Liver (tissue), 9 donors: ENCODE data around the gene PLCB3. TPM values are rescaled to one million over a fixed set of nuclear protein-coding genes. Genes with fewer than 3 reads are reported as not detected.

Source experiments
- DNase-seq: peaks from one replicate; pipeline ENCODE4 v3.0.0-alpha.2; 2017; ENCODE audit warnings: low spot score
- H3K27ac ChIP-seq, 2 donors: one replicate each; pipeline ENCODE4 v1.7.0; 2013; ENCODE audit warnings: inconsistent platforms in 2 of 2, low read length in 2 of 2, control low read depth in 1 of 2, low read depth in 1 of 2, mild to moderate bottlenecking in 1 of 2
- H3K27me3 ChIP-seq, 4 donors: one replicate each; pipeline versions ENCODE4 v1.6.1 to v1.7.0; 2013; ENCODE audit warnings: low read length in 3 of 4, inconsistent platforms in 1 of 4, mild to moderate bottlenecking in 1 of 4, moderate library complexity in 1 of 4; ENCODE audit not compliant: control insufficient read depth in 4 of 4, insufficient read depth in 4 of 4
- H3K36me3 ChIP-seq, 4 donors: one replicate each; pipeline versions ENCODE4 v1.6.1 to v1.7.0; 2013; ENCODE audit warnings: low read length in 3 of 4, mild to moderate bottlenecking in 3 of 4, low read depth in 1 of 4, moderate library complexity in 1 of 4; ENCODE audit not compliant: control insufficient read depth in 4 of 4, insufficient read depth in 3 of 4
- H3K4me1 ChIP-seq, 4 donors: one replicate each; pipeline versions ENCODE4 v1.6.1 to v1.7.0; 2013; ENCODE audit warnings: low read length in 3 of 4, mild to moderate bottlenecking in 3 of 4, moderate library complexity in 1 of 4; ENCODE audit not compliant: control insufficient read depth in 4 of 4, insufficient read depth in 4 of 4
- H3K4me3 ChIP-seq, 3 donors: one replicate each; pipeline versions ENCODE4 v1.6.1 to v1.7.0; 2013; ENCODE audit warnings: low read length in 3 of 3, control low read depth in 1 of 3, low read depth in 1 of 3, mild to moderate bottlenecking in 1 of 3
- H3K9ac ChIP-seq, 2 donors: one replicate each; pipeline ENCODE4 v1.7.0; 2013; ENCODE audit warnings: low read length in 2 of 2, mild to moderate bottlenecking in 2 of 2, moderate library complexity in 2 of 2, control low read depth in 1 of 2, low read depth in 1 of 2
- H3K9me3 ChIP-seq, 4 donors: one replicate each; pipeline versions ENCODE4 v1.6.1 to v1.7.0; 2013; ENCODE audit warnings: low read length in 3 of 4; ENCODE audit not compliant: control insufficient read depth in 4 of 4
- ATF3 ChIP-seq: IDR thresholded peaks from 2 replicates; pipeline ENCODE4 v1.6.1; 2016; ENCODE audit warnings: antibody characterized with exemption
- CTCF ChIP-seq: fragments of 150-350 bp; IDR thresholded peaks from 2 replicates; pipeline ENCODE4 v1.5.1; 2017; ENCODE audit warnings: improper control_type of control experiment, low read depth, low read length; ENCODE audit not compliant: missing input control
- EGR1 ChIP-seq, 2 donors: IDR thresholded peaks; 2 replicates each; pipeline ENCODE4 v1.6.1; 2016 to 2018; ENCODE audit warnings: antibody characterized with exemption in 2 of 2, low read depth in 2 of 2
- FOXA2 ChIP-seq: IDR thresholded peaks from 2 replicates; pipeline ENCODE4 v1.6.1; 2016; ENCODE audit warnings: antibody characterized with exemption
- GABPA ChIP-seq, 2 donors: IDR thresholded peaks in 1 of 2; conservative IDR thresholded peaks in 1 of 2; 2 replicates each; pipeline ENCODE4 v1.6.1; 2016; ENCODE audit warnings: antibody characterized with exemption in 2 of 2, mild to moderate bottlenecking in 1 of 2, moderate library complexity in 1 of 2
- HNF4G ChIP-seq: IDR thresholded peaks from 2 replicates; pipeline ENCODE4 v1.6.1; 2016; ENCODE audit warnings: antibody characterized with exemption
- JUND ChIP-seq, 2 donors: IDR thresholded peaks; 2 replicates each; pipeline ENCODE4 v1.6.1; 2016; ENCODE audit warnings: antibody characterized with exemption in 2 of 2
- NR2F2 ChIP-seq: IDR thresholded peaks from 2 replicates; pipeline ENCODE4 v1.6.1; 2016; ENCODE audit warnings: antibody characterized with exemption
- SP1 ChIP-seq: IDR thresholded peaks from 2 replicates; pipeline ENCODE4 v1.6.1; 2018; ENCODE audit warnings: antibody characterized with exemption, mild to moderate bottlenecking
- TAF1 ChIP-seq: conservative IDR thresholded peaks from 2 replicates; pipeline ENCODE4 v1.6.1; 2016; ENCODE audit warnings: antibody characterized with exemption, mild to moderate bottlenecking
- YY1 ChIP-seq: IDR thresholded peaks from 2 replicates; pipeline ENCODE4 v1.6.1; 2016; ENCODE audit warnings: antibody characterized with exemption, mild to moderate bottlenecking
- ZBTB33 ChIP-seq: IDR thresholded peaks from 2 replicates; pipeline ENCODE4 v1.6.1; 2016; ENCODE audit warnings: antibody characterized with exemption
- WGBS: extraction: QIAGEN DNeasy Blood & Tissue Kit; methylation state at CpG from one replicate; pipeline ENCODE4 v1.1.7; 2013; 5-methylcytosine and 5-hydroxymethylcytosine counted together
- polyA plus RNA-seq, 2 donors: library from polyadenylated mRNA; stranded (reverse) in 1 of 2; unstranded in 1 of 2; fragments of 200-250 nt in 1 of 2; fragments of >200 nt in 1 of 2; fragmentation: Nextera tagmentation in 1 of 2; extraction: Ambion mirVana in 1 of 2; gene quantifications; one replicate each; pipeline versions ENCODE4 v1.2.1 to v1.2.3, GENCODE V29; 2013 to 2015
- total RNA-seq, 2 donors: library from RNA; depleted of rRNA; stranded (reverse); fragments of >200 nt; gene quantifications; one replicate each; pipeline ENCODE4 v1.2.3, GENCODE V29; 2014
- TF ChIP-seq, protein P1 (sequence below): IDR thresholded peaks from 2 replicates; pipeline ENCODE4 v1.6.1; 2016; ENCODE audit warnings: antibody characterized with exemption
- donor health status: healthy.
- donor health status: healthy.
- donor health status: healthy.
- donor health status: healthy.
- donor health status: healthy.

The PLCB3 gene
- total and polyA plus RNA-seq, 4 donors = 0.79 to 8.5 (median 5.4) TPM

- Histone ChIP-seq H3K9me3 (no peaks in the 10 kb centered on the region), H3K36me3 (peaks cover 0 to 9% (median 3%) of the 10 kb centered on the region in 4 donors), H3K9ac (no peak overlapping the region), H3K27ac (no peak overlapping the region), H3K4me3 (no peak overlapping the region), H3K4me1 (peaks cover 5 to 15% (median 12%) of the 10 kb centered on the region in 4 donors), H3K27me3 (no peaks in the 10 kb centered on the region)
- DNase-seq = no peak
- TF ChIP-seq HNF4G (no peak), YY1 (no peak), JUND (IDR thresholded peaks at IDR 0.05) (no peak), NR2F2 (no peak), GABPA (IDR thresholded peaks at IDR 0.05 in 1 of 2, conservative IDR thresholded peaks at IDR 0.05 in 1 of 2) (no peak), CTCF (no peak), FOXA2 (no peak), TAF1 (no peak)
- TF ChIP-seq, protein P1, sequence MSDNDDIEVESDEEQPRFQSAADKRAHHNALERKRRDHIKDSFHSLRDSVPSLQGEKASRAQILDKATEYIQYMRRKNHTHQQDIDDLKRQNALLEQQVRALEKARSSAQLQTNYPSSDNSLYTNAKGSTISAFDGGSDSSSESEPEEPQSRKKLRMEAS = no peak
- 96% methylated on average over 8 of the region's 8 CpGs for WGBS
Measured at GRCh38 chr11:64263947-64264317, 12.6 kb downstream of the PLCB3 start.

DNA sequence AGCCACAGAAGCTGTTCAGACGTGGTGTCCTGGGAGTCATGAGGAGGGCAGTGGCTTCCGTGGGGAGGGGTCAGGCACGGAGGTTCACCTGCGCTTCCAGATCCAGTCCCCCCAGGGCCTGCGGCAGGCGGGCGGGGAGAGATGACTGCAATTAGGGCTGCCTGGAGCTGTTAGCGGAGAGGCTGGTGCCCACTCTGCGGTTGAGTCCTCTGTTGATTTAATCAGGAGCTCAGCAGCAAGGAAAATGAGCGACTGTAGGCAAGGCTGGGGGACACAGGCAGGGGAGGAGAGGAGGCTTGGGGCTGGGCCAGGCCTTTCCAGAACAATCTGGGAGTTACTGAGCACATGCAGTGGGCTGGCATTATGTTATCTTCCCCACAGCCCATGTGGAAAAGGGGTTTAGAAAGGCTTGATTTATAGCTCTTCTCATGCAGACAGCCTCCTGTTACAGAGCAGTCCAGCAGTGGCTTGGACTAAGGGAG lies 13.1 kb downstream of the PLCB3 start:
- Histone ChIP-seq H3K9ac (no peak overlapping the region), H3K4me1 (peaks cover 5 to 17% (median 14%) of the 10 kb centered on the region in 4 donors), H3K36me3 (peaks cover 0 to 9% (median 3%) of the 10 kb centered on the region in 4 donors), H3K27ac (no peak overlapping the region), H3K27me3 (no peaks in the 10 kb centered on the region), H3K4me3 (no peak overlapping the region), H3K9me3 (no peaks in the 10 kb centered on the region)
- DNase-seq = no peak
- WGBS = 96% methylated on average over 10 of the region's 10 CpGs
- TF ChIP-seq ZBTB33 = no peak
- no peak for TF ChIP-seq FOXA2

DNA sequence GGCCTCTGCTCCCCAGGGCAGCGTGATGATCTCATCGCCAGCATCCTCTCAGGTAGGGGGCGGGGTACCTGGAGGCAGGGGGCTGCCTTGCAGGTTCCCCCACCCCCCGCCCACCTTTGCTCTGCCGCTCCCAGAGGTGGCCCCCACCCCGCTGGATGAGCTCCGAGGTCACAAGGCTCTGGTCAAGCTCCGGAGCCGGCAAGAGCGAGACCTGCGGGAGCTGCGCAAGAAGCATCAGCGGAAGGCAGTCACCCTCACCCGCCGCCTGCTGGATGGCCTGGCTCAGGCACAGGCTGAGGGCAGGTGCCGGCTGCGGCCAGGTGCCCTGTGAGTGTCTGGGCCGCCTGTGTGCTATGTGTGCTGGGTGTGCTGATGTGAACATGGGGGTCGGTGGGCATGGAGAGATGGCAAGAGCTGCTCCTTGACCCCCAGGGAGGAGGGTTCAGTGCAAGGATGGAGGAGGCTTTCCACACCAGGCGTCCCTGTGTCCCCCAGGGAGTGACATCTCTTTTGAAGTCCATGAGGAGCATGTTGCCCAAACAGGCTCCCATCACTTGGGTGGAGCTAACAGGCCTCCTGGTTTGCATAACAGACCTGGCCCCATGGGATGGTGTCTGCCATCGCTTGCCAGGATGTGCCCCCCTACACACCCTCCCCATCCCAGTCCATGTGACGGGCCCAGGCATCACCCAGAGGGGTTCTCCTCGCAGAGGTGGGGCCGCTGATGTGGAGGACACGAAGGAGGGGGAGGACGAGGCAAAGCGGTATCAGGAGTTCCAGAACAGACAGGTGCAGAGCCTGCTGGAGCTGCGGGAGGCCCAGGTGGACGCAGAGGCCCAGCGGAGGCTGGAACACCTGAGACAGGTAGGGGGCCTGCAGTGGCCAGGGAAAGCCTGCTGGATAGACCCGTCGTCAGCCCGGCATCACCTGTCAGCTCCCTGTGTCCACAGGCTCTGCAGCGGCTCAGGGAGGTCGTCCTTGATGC lies 14.1 kb downstream of the PLCB3 start:
- Histone ChIP-seq H3K4me3 (no peak overlapping the region), H3K4me1 (peaks cover 5 to 17% (median 14%) of the 10 kb centered on the region in 4 donors), H3K27ac (no peak overlapping the region), H3K9me3 (no peaks in the 10 kb centered on the region), H3K36me3 (peaks cover 0 to 9% (median 3%) of the 10 kb centered on the region in 4 donors), H3K27me3 (no peaks in the 10 kb centered on the region), H3K9ac (no peak overlapping the region)
- no peak for TF ChIP-seq GABPA (IDR thresholded peaks at IDR 0.05 in 1 of 2, conservative IDR thresholded peaks at IDR 0.05 in 1 of 2)
- TF ChIP-seq EGR1 (IDR thresholded peaks at IDR 0.05; ENCODE audit: low read depth in 2 of 2) = no peak
- no peak for TF ChIP-seq TAF1
- no peak for TF ChIP-seq ATF3
- no peak for TF ChIP-seq HNF4G
- no peak for TF ChIP-seq SP1
- DNase-seq = no peak
- WGBS = 94% methylated on average over 35 of the region's 35 CpGs
